ENCODE results near the gene LIX1L.

- TF ChIP-seq, protein P1, sequence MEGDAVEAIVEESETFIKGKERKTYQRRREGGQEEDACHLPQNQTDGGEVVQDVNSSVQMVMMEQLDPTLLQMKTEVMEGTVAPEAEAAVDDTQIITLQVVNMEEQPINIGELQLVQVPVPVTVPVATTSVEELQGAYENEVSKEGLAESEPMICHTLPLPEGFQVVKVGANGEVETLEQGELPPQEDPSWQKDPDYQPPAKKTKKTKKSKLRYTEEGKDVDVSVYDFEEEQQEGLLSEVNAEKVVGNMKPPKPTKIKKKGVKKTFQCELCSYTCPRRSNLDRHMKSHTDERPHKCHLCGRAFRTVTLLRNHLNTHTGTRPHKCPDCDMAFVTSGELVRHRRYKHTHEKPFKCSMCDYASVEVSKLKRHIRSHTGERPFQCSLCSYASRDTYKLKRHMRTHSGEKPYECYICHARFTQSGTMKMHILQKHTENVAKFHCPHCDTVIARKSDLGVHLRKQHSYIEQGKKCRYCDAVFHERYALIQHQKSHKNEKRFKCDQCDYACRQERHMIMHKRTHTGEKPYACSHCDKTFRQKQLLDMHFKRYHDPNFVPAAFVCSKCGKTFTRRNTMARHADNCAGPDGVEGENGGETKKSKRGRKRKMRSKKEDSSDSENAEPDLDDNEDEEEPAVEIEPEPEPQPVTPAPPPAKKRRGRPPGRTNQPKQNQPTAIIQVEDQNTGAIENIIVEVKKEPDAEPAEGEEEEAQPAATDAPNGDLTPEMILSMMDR (IDR thresholded peaks at IDR 0.05), result no peak
- no peak for TF ChIP-seq POLR2A (IDR thresholded peaks at IDR 0.05)
Measured at GRCh38 chr1:145959957-145960467, 2.2 kb upstream of the LIX1L start.
